ENCODE data around the gene OR2T6. TPM values are rescaled to one million over a fixed set of nuclear protein-coding genes. Genes with fewer than 3 reads are reported as not detected.
"Not testable (repeated sequence)": the region's sequence is repeated elsewhere in the genome, so short reads cannot be mapped to it uniquely, and the experiment has no call there.

The OR2T6 gene, protein sequence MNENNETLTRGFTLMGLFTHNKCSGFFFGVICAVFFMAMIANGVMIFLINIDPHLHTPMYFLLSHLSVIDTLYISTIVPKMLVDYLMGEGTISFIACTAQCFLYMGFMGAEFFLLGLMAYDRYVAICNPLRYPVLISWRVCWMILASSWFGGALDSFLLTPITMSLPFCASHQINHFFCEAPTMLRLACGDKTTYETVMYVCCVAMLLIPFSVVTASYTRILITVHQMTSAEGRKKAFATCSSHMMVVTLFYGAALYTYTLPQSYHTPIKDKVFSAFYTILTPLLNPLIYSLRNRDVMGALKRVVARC
- polyA plus RNA-seq (ENCODE audit: insufficient read length in 4 of 4): under 1 TPM in 2 of 4 donors, not detected in 2; 0.08 to 0.21 TPM

DNA sequence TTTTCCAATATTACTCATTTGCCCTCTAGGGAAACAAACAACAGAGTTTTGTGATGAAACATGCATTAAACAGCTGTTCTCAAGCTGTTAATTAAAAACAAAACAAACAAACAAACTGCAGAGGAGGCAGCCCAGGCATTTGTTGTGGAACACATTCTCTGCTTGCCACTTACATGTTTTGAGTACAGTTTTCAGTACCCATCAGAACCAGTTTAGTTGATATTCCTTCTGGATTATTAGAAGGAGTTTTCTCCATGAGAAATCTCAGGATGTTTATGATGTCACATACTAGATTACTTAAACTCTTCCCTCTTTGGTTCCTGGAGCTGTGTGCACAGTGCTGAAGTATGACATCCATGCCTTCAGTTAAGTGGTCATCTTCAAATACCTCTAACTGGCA, at the start of gene OR2T6:
Gene OR2T6 (plus strand): TSS at position 301 of the 400 bp plus-strand sequence. CDS start 11,863 bp downstream, outside the sequence.
- no peak for DNase-seq (ENCODE audit: low read depth in 4 of 4, low spot score in 2 of 4)

DNA sequence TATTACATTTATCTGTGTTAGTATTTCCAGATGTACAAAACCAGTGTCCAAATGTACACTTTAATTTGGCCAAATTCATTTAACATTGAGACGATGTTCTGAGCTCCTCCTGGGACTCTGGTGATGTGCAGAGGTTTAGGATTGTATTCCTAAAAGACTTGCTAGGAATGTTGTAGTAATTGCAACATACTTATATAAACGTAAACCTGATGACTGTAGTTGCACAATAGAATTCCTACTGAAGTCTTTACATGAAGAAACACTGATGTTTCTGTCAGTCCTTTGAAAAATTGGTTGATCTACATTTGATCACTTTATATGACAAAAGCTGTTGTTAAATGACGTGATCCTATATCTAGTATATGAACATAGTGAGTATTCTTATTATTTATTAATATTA, 32.1 kb upstream of the OR2T6 start:
- DNase-seq (ENCODE audit: low read depth in 4 of 4, low spot score in 2 of 4): no peak

DNA sequence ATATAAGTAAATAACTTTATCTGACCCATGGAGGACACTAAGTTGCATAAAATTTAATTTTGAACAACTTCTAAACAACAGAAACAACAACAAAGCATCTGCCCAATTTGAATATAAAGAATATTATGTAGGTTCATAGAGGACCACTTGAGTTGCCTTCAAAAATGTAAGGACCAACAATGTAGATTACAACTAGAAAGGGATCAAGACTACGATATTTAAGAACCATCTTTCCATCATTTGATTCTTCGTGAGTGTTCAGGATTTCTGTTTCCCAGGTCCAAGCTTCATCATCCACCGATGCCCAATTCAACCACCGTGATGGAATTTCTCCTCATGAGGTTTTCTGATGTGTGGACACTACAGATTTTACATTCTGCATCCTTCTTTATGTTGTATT, 27.1 kb upstream of the OR2T6 start, which contains the start of gene OR14C36:
Gene OR14C36 (plus strand): TSS at position 301 of the 400 bp plus-strand sequence. CDS start 0 bp downstream, at position 301.
- no peak for DNase-seq (ENCODE audit: low read depth in 4 of 4, low spot score in 2 of 4)

DNA sequence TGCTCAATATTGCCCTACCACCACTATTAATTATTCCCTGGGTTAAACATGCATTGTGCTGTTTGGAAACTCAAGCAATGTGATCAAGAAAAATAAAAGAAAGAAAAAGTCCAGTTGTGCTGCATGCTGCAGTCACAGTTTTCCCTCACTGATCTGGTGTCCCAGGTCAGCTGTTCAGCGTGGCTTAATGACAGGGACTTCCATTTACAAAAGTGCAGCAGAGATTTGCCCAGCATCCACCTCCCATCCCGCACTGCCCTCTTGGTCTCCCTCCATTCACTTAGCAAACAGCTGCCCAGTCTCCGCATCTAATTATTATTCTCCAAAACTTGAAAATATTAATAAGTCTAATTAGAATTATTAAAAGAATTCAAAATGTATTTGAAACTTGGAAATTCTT, 16.1 kb upstream of the OR2T6 start:
- no peak for DNase-seq (ENCODE audit: low read depth in 4 of 4, low spot score in 2 of 4)

DNA sequence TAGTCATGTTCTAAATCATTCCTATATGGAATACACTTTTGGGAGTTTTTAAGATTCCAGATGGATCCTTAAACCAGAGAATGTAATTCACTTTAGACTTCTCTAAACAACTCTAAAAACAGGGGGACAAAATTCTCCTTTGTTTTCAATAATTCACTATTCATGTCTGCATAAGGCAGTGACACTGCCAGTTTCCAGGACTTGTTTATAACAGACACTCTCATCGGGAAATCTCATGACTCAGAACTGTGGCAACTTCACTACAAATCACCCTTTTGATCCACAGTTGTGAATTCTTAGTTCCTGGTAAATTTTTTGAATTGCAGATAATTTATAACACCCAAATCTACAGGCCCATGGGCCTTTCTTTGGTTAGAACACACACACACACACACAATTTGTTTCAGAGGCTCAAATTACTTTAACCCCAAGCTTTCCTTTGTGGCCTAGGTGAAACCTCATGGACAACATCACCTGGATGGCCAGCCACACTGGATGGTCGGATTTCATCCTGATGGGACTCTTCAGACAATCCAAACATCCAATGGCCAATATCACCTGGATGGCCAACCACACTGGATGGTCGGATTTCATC, 14.3 kb upstream of the OR2T6 start, which contains the start of gene OR2T4:
Gene OR2T4 (plus strand): TSS at position 545 of the 595 bp plus-strand sequence. CDS start 0 bp downstream, at position 545.
- no peak for DNase-seq (ENCODE audit: low read depth in 4 of 4, low spot score in 2 of 4)

DNA sequence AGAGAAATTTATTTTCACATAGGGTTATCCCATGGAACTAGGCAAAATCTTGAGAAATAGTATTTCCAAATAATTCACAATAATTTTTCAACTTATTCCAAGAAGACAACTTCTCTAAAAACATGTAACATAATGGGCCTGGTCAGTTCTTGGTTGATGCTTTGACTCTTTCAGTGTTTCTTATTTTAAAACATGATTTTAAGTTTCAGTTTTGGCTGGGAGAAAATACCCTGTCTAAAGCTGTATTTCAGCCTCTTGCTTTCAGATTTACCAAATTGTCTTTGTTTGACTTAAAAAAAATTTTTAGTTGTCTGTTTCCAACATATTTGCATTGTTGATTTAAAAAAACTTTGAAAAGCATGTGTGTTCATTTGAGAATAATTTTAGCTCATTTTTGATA, 8.9 kb upstream of the OR2T6 start:
- no peak for DNase-seq (ENCODE audit: low read depth in 4 of 4, low spot score in 2 of 4)

DNA sequence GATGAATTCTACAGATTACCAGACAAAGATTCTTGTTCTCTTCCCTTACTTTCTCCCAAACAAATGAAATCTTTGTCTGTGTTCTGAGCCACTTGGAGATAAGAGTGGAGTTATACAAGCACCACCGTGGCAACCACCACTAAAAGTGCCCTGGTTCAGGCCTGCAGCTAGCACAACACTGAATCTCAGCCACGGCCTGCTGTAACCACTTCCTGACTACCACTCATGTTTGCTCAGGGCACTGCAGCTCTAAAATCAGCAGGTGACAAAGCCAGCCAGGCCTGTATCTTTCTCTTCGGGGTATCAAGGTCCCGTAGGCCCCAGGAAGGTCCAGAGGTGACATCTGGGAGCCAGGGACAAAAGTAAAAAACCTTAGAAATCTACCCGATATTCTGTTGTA, 3.2 kb upstream of the OR2T6 start:
- DNase-seq (ENCODE audit: low read depth in 4 of 4, low spot score in 2 of 4): no peak

DNA sequence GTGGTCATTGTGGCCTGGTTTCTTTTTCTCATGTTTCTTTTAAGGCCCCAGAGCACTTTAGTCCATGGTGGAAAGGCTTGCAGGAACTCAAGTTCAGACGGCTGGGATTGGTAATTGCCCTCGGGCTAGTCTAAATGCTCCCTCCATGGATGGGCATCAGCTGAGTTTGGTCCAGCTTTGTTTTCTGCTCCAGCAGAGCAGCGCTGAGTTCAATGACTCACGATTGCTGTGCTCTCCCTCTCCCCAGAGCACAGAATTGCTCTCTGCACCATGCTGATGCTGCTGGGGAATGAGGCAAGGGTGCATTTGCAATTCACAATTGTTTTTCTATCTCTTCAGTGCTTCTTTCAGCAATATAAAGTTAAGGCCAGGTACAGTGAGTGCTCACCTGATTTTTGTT, 1.8 kb upstream of the OR2T6 start:
- no peak for DNase-seq (ENCODE audit: low read depth in 4 of 4, low spot score in 2 of 4)

DNA sequence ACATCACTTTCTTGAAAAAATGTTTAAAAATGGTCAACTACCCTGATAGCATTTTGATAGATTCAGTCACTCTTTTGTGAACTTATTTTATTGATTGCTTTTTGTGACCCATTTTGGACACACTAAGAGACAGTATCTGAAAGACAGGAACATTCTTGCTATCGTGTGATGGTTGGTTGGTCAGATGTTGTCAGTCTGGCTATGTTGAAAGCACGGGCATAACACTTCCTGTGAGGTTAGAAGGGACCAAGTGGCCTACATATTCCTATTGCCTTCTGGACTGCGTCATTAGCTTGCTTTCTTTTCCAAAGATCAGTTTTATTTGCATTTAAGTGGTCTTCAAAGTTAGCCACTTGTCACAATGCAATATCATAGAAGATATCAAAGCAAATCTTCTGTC, 1.4 kb downstream of the OR2T6 start:
- no peak for DNase-seq (ENCODE audit: low read depth in 4 of 4, low spot score in 2 of 4)

DNA sequence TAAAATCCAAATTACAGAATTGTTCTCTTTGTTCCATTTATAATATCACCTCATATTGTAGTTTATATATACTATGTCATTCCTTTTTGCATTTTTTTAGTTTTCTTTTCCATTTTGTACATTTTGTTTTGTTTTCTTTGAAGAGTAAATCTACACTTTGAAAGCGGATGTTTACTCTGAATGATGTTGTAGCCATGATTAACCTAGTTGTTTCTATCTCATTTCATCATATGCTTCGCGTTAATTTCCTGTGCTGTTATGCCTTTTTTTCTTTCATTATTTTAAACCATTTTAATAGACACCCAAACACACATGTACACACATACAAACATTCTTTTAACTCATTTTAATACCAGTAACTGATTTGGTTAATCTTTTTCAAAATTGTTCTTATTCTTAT, 5.3 kb downstream of the OR2T6 start:
- DNase-seq (ENCODE audit: low read depth in 4 of 4, low spot score in 2 of 4): no peak

DNA sequence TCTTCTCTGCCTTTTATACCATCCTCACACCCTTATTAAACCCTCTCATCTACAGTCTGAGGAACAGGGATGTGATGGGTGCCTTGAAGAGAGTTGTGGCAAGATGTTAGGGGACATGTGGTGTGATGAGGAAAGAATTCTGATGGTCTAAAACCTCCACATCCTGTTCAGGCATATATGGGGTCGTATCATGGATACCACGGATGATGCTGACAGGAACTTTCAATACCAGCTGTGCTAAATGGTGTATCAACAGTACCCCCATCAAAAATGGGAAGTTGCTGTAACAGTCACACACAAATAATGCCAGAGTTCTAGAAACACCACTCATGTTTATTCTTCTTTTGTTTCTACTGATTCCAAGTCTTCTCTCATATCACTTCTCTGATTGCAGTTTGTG, 12.9 kb downstream of the OR2T6 start:
- no peak for DNase-seq (ENCODE audit: low read depth in 4 of 4, low spot score in 2 of 4)

DNA sequence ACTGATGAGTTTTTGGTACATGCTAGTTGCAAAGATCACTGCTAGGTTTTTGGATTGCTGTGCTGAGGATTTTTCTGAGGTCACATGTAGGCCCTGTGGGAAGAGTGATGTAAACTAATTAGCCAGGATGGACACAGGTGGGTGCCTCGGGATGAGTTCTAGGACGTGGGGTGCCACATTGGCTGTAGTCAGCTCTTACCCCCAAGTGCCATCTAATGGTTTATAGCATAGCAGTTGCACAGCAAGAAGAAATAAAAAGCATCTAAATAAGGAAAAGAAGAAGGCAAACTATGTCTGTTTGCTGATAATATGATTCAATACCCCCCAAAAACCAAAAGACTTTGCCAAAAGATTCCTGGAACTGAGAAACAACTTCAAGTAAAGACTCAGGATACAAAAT, 17.5 kb downstream of the OR2T6 start:
- DNase-seq (ENCODE audit: low read depth in 4 of 4, low spot score in 2 of 4): no peak

DNA sequence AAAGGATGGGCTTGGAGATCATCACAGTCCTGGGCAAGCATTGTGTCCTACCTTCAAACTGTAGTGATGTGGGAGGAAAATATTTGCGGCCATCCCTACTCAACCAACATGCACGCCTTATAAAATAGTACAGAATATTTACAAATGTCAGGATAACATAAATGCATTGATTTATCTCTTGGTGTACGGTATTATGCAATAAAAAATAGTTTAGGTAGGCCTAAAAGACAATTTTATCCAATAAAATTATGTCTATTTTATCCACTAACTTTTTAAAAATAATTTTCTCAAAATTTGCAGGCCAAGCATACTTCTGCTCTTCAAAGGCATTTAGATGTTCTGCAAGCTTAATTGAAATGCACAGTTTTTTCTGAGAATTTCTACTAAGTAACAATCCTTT, 27.2 kb downstream of the OR2T6 start, which contains the start of gene OR2T1:
Gene OR2T1 (plus strand): TSS at position 301 of the 400 bp plus-strand sequence. CDS start 3,100 bp downstream, outside the sequence.
- no peak for DNase-seq (ENCODE audit: low read depth in 4 of 4, low spot score in 2 of 4)

DNA sequence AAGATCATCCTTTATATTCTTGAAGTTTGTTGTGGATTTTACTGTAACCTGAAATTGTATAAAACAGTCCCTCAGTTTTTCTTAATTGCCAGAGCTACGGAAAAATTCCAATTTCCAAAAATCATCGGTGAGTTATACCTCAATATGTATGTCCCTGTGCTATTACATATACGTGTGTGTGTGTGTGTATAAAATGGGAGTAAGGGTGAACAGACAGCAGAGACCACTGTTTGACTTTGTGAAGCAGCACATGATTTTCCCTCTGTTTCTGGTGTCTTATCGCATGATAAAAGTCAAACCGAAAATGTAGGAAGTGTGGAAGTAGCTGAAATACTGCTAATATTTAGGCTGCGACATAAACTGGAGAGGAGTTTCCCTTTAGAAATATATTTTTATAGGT, 28.5 kb downstream of the OR2T6 start:
- DNase-seq (ENCODE audit: low read depth in 4 of 4, low spot score in 2 of 4): peak in 1 of 4 donors; percentile 7

DNA sequence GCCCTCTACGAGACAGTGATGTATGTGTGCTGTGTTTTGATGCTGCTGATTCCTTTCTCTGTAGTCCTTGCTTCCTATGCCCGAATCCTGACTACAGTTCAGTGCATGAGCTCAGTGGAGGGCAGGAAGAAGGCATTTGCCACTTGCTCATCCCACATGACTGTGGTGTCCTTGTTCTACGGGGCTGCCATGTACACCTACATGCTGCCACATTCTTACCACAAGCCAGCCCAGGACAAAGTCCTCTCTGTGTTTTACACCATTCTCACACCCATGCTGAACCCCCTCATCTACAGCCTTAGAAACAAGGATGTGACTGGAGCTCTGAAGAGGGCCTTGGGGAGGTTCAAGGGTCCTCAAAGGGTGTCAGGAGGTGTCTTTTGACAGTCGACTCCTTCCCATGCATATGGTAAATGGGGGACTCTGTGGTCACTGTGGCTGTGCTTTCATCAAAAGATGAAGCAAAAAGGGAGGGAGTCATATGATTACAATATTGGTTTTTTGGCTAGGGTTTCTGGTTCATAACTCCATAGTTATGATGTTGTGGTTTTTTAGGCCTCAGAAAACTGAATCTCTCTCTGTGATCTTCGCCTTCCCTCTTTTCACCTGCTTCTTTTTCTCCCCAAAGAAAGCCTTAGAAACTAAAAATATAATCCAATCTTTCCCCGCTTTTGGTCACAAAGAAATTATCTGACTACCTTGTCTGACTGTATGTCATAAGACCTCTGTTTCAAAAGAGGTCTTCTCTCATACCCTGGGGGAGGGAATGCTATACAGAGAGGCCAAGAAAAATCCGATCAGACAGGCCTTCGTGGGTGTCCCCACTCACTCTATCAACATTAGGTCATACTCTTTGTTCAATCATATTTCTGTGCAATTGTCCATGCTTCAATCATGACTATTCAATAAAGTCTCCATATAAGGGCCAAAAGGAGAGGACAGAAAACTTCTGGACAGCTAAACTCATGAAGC, 31.5 kb downstream of the OR2T6 start:
- no peak for DNase-seq (ENCODE audit: low read depth in 4 of 4, low spot score in 2 of 4)

DNA sequence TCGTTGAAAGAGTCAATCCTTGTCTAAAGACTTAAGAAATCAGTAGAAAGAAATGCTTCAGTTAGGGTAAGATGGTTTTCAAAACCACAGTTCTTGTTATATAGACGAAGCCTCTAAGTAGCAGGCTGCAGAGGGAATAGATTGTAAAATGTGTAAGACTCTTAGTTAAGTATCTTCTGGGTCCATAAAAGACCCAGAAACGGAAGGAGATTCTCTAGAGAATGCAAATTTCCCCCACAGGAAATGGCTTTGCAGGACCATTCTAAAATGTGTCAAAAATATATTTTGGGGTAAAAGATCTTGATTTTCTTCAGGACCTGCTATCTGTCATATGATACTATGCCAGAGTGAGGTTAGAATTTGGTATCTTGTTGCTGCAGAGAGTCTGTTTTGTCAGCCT, 40.7 kb downstream of the OR2T6 start:
- DNase-seq (ENCODE audit: low read depth in 4 of 4, low spot score in 2 of 4): no peak

DNA sequence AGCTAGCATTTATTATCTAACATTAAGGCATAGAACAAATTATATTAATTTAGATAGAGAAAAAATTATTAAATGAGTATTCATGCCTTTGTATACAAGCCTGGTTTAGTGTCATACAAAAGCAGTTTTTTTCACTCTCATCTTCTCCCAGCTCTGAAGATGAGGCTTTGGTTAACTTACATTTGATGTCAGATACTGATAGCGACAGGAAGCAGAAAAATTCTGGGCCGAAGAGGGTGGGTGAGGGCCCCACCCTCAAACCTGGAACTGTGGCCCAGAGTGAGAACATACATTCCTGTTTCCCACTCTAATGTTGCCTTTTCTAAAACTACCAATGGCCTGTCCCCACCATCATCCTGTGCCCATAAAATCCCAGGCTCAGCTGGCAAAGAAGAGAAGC, 42.3 kb downstream of the OR2T6 start:
- no peak for DNase-seq (ENCODE audit: low read depth in 4 of 4, low spot score in 2 of 4)

DNA sequence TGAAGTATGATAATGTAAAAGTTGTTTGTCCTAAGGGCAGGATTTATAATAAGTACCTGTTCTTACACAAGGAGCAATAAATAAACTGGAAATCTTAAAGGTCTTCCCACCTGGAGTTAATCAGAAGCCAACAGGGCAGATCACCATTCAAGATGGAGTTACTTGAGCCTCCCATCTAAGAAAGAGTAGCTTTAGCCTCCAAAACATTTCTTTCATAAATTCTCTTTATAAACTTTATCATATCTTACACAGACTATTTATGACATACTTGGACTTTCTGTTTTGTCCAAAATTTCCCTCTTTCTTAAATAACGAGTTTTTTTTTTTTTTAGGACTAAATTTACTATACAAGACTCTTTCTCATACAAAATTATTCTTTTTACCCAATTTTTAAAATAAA, 45.8 kb downstream of the OR2T6 start:
- no peak for DNase-seq (ENCODE audit: low read depth in 4 of 4, low spot score in 2 of 4)

DNA sequence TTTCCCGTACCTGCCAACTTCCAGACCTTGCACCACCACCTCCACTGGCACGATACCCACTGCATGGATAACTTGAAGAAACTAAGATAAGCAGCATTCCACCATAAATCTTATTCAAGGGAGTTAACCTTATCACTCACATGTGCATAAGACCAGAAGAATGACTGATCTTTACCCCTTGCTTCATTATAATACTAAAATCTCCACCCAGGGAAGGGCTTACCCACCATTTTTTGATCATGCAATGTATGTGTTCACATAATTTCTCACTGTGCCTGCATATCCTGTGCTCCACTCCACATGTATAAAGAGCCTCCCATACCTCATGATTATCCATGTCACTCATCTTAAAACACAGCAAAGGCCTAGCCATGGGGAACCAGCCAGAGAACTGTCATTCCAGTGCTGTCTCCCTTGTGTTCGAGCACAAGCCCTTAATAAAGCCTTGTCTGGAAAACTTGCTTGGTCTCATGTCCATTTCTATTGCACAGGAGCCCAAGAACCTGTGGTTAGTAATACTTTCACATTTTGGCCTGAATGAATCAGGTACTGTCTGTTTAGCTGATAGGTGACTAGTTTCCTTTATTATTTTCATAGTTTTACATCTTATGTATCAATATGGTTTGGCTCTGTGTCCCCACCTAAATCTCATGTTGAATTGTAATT, 52.1 kb downstream of the OR2T6 start:
- DNase-seq (ENCODE audit: low read depth in 4 of 4, low spot score in 2 of 4): not testable (repeated sequence)

DNA sequence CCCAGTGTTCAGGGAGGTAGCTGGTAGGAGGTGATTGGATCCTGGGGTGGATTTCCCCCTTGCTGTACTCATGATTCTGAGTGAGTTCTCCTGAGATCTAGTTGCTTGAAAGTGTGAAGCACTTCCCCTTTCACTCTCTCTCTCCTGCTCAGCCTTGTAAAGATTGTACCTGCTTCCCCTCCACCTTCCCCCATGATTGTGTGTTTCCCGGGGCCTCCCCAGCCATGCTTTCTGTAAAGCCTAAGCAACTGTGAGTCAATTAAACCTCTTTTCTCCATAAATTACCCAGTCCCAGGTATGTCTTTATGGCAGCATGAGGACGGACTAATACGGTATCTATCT, 52.6 kb downstream of the OR2T6 start:
- not testable (repeated sequence) for DNase-seq (ENCODE audit: low read depth in 4 of 4, low spot score in 2 of 4)
